Glutamatergic neuron (in vitro differentiated cells): ENCODE results near the gene FOXF1. TPM values are rescaled to one million over a fixed set of nuclear protein-coding genes. Genes with fewer than 3 reads are reported as not detected.

ENCODE experiments used
- DNase-seq: peaks from one replicate; pipeline ENCODE4 v3.0.0; 2022
- H3K27ac Mint-ChIP-seq: one replicate; pipeline ENCODE4 v1.8.0; 2020; ENCODE audit warnings: mild to moderate bottlenecking, mixed read lengths, inconsistent platforms; ENCODE audit not compliant: unreplicated experiment
- H3K27me3 Mint-ChIP-seq: one replicate; pipeline ENCODE4 v1.8.0; 2020; ENCODE audit warnings: mild to moderate bottlenecking, moderate library complexity, mixed read lengths, inconsistent platforms; ENCODE audit not compliant: unreplicated experiment
- H3K36me3 Mint-ChIP-seq: one replicate; pipeline ENCODE4 v1.8.0; 2020; ENCODE audit warnings: mild to moderate bottlenecking, mixed read lengths, inconsistent platforms; ENCODE audit not compliant: unreplicated experiment
- H3K4me1 Mint-ChIP-seq: one replicate; pipeline ENCODE4 v1.8.0; 2020; ENCODE audit warnings: mild to moderate bottlenecking, low read depth, mixed read lengths, inconsistent platforms; ENCODE audit not compliant: unreplicated experiment
- H3K4me3 Mint-ChIP-seq: one replicate; pipeline ENCODE4 v1.8.0; 2020; ENCODE audit warnings: mild to moderate bottlenecking, mixed read lengths, inconsistent platforms; ENCODE audit not compliant: unreplicated experiment
- H3K9me3 Mint-ChIP-seq: one replicate; pipeline ENCODE4 v1.8.0; 2020; ENCODE audit warnings: mild to moderate bottlenecking, moderate library complexity, mixed read lengths, inconsistent platforms; ENCODE audit not compliant: unreplicated experiment
- total RNA-seq: library from RNA; stranded (reverse); fragmentation: NEBNext Ultra II Directional; extraction: Animal tissue kit (Norgen Biotek cat#: 25700); gene quantifications from one replicate; pipeline ENCODE4 v1.2.1, GENCODE V29; 2021; ENCODE audit not compliant: unreplicated experiment
- TF ChIP-seq, protein P1 (sequence below): fragments of 200-600 bp; sonication (generic); IDR thresholded peaks from one replicate; pipeline ENCODE4 v1.5.0; 2021; ENCODE audit not compliant: partially characterized antibody, unreplicated experiment

Gene FOXF1
- total RNA-seq, 1 donor from 2014 or later, result not detected

DNA sequence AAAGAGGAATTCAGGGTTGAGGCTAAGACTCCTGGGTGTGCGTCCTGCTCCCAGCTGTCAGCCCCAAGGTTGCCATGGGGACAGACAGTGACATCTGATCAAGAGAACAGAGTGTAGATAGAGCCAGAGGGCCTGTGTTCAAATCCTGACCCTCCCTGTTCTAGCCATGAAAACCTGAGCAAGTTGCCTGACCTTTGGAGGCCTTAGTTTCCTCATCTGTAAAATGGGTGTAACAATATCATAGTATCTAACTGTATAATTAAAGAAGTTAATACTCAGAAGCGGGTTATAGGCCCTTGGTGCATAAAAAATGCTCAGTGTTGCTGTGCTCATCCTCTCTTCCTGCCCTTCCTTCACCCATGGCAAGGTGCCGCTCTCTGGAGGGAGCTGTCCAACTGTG is 28.7 kb upstream of the FOXF1 start:
- H3K4me3 Mint-ChIP-seq, result no peak overlapping the region
- H3K36me3 Mint-ChIP-seq, result no peaks in the 10 kb centered on the region
- H3K27ac Mint-ChIP-seq, result no peak overlapping the region
- DNase-seq, result no peak
- TF ChIP-seq, protein P1, sequence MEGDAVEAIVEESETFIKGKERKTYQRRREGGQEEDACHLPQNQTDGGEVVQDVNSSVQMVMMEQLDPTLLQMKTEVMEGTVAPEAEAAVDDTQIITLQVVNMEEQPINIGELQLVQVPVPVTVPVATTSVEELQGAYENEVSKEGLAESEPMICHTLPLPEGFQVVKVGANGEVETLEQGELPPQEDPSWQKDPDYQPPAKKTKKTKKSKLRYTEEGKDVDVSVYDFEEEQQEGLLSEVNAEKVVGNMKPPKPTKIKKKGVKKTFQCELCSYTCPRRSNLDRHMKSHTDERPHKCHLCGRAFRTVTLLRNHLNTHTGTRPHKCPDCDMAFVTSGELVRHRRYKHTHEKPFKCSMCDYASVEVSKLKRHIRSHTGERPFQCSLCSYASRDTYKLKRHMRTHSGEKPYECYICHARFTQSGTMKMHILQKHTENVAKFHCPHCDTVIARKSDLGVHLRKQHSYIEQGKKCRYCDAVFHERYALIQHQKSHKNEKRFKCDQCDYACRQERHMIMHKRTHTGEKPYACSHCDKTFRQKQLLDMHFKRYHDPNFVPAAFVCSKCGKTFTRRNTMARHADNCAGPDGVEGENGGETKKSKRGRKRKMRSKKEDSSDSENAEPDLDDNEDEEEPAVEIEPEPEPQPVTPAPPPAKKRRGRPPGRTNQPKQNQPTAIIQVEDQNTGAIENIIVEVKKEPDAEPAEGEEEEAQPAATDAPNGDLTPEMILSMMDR, result no peak
- H3K27me3 Mint-ChIP-seq, result peaks cover 12% of the 10 kb centered on the region
- peaks cover 3% of the 10 kb centered on the region for H3K4me1 Mint-ChIP-seq
- peaks cover 5% of the 10 kb centered on the region for H3K9me3 Mint-ChIP-seq

DNA sequence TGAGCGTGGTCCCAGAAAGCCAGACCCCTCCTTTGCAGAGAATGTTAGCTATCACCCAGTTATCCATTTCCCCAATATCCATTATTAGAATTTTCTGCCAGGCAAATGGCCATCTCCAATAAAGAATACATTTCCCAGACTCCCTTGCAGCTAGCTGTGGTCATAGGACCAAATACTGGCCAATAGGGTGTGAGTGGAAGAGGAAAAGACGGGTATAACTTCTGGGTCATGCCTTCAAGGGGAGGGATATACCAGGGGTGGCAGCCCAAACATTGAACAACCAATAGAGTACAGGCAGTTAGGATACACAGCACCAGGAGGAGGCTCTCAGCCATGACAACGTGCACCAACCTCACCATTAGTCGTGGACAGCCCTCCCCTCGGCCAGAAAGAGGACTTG is 26.1 kb upstream of the FOXF1 start:
- H3K9me3 Mint-ChIP-seq, result peaks cover 5% of the 10 kb centered on the region
- no peaks in the 10 kb centered on the region for H3K4me1 Mint-ChIP-seq
- TF ChIP-seq, protein P1, result no peak
- no peak for DNase-seq
- H3K27ac Mint-ChIP-seq, result no peak overlapping the region
- H3K27me3 Mint-ChIP-seq, result peaks cover 12% of the 10 kb centered on the region
- H3K36me3 Mint-ChIP-seq, result no peaks in the 10 kb centered on the region
- no peak overlapping the region for H3K4me3 Mint-ChIP-seq

DNA sequence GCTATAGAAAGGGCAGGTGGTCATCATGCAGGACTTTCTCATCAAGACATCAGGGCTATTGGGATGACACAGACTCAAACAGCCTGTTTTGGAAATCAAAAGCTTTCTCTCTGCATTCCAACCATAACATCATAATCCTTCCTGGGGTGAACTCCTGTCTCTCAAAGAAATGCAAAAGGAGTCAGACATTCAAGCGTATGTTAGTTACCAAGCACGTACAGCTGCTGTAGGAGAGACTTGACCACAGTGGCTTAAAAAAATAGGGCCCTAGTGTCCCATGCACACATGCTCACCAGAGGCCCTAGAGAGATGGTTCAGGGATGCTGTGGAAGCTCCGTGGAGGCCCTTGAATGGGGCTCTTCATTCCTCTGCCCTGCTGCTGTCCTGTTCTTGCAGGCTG is 24.6 kb upstream of the FOXF1 start:
- H3K4me1 Mint-ChIP-seq, result no peaks in the 10 kb centered on the region
- peaks cover 15% of the 10 kb centered on the region for H3K27me3 Mint-ChIP-seq
- H3K4me3 Mint-ChIP-seq, result no peak overlapping the region
- peaks cover 8% of the 10 kb centered on the region for H3K36me3 Mint-ChIP-seq
- DNase-seq, result no peak
- H3K27ac Mint-ChIP-seq, result no peak overlapping the region
- peaks cover 5% of the 10 kb centered on the region for H3K9me3 Mint-ChIP-seq
- TF ChIP-seq, protein P1, result no peak

DNA sequence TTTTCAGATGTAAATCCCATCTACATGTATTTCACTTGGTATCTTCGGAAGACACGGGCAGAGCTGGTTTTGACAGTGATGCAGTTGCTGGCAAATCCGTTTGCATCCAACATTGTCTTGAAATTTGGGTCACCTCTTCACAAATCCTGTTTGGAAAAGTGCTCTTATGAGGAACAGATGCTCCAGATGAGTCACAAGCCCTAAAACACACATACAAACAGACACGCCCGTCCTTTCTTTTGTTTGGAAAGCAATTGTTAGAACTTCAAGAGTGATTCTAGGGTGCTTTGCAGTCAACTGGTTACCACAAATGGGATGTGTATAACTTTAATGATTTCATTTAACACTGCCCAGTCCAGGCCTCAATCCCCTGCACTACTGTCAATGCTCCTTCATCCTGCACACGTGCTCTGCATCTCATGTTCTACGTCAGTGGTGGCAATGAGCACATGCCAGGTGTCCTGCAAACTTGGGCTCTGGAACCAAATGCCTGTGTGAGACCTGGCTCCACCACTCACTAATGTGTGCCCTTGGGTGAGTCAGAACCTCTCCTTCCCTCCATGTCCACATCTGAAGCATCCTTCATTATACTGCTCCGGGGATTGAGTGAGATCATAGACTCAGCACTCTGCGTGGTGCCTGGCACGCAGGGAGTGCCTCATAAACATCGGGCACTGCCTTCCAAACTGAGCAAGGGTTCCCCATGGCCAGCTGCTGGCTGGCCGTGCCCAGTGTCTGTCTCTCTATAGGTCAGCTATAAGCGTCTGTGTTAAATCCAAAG is 19.3 kb upstream of the FOXF1 start:
- H3K9me3 Mint-ChIP-seq, result peaks cover 6% of the 10 kb centered on the region
- peaks cover 8% of the 10 kb centered on the region for H3K36me3 Mint-ChIP-seq
- no peak overlapping the region for H3K4me3 Mint-ChIP-seq
- no peaks in the 10 kb centered on the region for H3K4me1 Mint-ChIP-seq
- no peak for DNase-seq
- TF ChIP-seq, protein P1, result no peak
- peaks cover 29% of the 10 kb centered on the region for H3K27me3 Mint-ChIP-seq
- H3K27ac Mint-ChIP-seq, result no peak overlapping the region

DNA sequence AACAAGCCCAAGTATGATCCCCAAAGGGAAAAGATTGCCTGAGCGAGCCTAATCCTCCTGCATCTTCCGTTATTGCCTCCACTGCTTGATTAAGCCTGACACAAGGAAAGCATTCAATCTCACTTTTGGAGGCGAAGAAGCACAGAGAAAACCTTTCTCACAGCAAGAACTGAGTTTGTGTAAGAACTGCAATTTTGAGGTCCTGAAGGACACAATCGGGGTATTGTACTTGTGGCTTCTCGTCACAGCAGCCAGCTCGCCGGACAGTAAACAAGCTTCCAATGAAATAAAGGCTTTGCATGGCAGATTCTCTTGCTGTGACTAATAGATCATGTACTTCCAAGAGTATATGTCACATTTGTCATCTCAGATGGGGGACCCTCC is 18.7 kb upstream of the FOXF1 start:
- Mint-ChIP-seq H3K4me1 (no peaks in the 10 kb centered on the region), H3K4me3 (no peak overlapping the region), H3K27ac (no peak overlapping the region), H3K9me3 (peaks cover 6% of the 10 kb centered on the region), H3K36me3 (peaks cover 8% of the 10 kb centered on the region), H3K27me3 (peaks cover 29% of the 10 kb centered on the region)
- DNase-seq, result no peak
- TF ChIP-seq, protein P1, result no peak
